HG03039 (cell line): Measurements from ENCODE around the gene ALK.

Experiments used
- ATAC-seq: cut with Tn5 transposase; IDR thresholded peaks from one replicate; pipeline ENCODE4 v1.9.1; 2021; ENCODE audit warnings: mild to moderate bottlenecking, moderate library complexity; ENCODE audit not compliant: unreplicated experiment

The ALK gene

DNA sequence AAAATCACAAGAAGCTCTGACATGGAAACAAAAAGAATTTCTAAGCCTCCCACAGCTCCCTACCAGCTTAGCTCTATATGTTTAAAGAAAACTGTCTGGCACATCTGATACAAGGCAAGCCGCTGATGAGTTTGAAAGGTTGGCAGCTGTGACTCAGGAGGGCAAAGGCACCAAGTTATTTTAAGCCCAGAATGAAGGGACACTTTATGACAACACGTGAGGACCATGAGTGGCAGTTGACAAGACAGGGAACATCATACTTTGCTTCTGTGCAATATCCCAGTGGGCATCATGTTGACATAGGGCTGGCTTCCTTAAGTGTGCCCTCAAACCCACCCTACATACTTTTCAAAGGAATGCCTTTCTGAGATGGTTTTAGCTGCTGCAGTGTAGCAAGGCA, 533.3 kb downstream of the ALK start:
- ATAC-seq: no peak

DNA sequence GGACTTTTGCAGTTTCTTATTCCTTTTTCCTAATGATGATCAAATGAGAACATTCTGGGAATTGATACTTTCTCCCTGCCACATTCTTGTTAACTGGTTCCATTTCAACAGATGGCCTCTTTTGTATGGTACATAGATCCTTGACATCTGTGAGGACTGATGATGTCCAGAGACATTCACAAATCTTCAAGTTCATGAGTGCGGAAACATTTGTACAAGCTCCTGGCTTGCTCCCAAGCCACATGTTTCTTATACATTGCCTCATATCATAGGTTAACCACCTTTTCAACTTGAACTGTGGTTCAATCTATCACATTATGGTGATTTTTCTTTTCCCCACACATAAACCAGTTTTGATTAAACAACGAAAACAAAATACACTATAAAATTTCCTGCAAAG, 538.9 kb downstream of the ALK start:
- ATAC-seq: no peak

DNA sequence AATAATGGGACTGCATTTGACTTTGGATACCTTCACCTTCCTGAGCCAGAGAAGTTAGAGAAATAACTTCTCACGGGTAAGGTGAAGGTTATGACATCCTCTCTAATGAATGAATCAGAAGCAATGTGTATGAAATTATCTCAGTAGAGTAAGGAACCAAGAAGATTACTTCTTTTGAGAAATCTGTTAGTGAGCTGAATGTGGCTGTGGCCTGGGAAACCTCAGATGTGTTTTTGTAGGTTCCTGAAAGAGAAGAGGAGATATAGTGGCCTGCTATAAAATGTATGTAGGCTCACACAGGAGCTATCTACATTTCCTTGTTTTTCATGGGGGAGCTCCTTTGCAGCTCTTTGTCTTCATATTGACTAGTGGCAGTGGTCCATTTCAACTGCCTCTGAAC, 543.6 kb downstream of the ALK start:
- ATAC-seq: no peak

DNA sequence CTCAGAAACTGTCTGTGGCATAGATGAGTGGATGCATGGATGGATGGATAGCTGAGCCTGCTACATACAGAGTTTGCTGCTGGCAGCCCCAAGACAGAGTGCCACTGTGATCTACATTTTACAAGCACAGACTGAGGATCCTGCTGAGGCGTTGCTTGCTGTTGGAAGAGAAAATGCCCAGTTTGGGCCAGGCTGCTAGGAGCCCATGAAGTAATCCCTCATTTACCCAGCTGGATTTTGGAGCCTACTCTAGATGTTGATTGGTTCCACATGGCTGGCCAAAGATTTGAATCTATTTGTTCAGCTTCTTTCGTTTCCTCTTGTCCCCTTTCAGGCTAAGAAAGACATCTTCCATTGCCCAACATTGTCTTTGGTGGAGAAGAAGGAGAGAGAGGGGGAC, 544.8 kb downstream of the ALK start:
- ATAC-seq: no peak

DNA sequence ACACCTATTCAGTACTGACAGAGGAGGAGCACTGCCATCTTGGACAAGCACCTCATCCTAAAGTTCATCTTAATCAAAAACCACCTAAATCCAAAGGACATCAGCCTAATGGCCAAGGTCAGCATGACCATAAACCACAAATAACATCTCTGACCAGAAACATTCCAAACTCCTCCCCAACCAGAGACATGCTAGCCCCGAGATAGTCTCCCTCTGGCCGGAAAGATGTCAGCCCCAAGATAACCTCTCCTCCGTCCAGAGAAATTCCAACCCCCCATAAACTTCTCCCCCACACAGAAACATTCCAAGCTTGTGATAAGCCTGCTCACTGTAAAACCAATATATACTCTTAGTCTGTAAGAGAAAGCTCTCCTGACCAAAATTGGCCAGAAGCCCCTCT, 545.5 kb downstream of the ALK start:
- no peak for ATAC-seq

DNA sequence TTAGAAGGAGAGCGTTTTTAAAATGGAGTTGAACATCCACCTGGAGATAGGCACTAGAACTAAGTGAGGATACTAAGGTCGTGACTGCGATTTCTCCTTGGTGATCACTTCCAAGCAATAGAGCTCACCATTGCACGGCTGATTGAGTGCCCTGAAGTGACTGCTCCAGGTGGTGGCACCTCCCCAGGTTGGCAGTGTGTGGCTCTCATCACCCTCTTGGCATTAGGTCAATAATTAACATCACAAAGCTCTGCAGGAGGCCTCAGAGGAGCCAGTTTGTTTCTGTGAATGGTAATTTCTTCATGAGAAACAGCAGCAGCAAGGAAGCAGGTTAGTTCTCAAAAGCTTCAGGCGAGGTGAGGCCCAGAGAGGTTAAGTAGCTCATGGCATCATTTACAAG, 546.6 kb downstream of the ALK start:
- no peak for ATAC-seq

DNA sequence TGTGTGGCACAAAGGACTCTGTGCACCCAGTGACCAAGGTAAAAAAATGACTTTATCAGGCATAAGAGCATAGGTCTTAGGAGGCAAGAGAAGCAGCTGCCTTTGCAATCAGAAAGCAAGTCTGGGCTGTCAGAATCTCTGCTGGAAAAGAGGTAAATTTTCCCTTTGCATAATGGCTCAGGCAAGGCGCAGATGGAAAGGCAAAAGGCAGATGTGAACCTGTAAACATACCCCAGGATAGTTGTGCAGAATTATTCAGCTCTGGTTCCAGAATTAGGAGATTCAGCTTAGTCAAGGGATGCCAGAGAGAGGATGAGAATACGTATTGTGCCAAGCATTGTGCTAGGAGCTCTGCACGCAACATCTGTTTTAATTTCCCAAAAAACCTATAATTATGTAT, 547.5 kb downstream of the ALK start:
- ATAC-seq: no peak

DNA sequence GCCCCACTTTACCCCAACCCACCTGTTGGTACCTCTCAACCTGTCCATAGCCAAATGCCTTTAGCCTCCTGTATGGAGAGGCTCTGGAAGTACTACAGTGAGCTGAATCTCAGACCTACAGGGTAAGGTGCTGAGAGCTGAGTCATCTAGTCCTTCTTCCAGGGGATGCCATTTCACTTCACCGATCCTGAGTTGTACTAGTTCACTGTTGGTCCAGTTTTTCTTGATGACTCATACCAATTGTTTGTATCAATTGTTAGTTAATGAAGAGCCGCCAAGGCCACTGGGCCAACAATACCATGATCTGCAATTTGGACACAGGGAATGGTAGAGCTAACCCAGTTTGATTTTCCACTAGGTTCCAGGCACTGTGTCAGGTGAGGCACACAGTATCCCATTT, 549.2 kb downstream of the ALK start:
- ATAC-seq: no peak

DNA sequence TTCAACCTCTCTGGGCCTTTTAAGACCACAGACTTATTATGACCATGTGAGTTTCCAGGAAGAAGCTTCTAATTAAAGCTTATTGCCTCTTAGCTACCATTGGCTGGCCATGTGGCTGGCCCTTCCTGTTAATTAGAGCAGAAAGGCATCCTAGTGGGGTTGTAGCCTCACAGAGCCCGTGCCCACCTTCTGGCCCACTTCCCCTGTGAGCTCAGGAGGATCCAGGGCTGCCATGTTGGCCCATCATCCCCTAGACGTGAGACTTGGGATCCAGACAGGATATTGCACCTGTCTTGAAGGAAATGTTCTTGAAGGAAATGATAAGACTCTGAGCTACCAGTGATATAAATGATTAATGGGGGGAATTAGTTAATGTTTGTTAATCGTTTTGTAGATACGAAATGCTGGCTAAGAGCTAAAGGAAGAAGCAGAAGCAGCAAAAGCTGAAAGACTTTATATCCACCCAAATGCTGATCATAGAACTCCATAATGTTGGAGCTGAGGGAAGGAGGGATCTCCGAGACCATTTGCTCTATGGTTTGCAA, 550.7 kb downstream of the ALK start:
- ATAC-seq: no peak

DNA sequence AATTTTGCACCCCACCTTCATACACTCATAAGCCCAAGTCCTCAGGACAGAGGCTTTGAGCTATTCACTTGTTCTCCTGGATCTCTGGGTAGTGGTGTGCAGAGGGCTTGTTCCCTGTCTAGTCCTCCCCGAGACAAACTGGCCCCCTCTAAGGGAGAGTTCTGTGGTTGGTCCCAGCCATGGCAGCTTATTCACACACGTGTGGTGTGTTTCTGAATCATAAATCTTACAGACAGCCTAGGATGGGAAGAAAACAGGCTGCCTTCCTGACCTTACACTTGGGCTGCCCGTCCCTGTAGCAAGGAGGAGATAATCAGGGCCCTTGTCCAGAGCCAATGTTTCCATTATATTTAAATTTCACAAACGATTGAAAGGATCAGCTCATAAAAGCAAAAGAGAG, 551.2 kb downstream of the ALK start:
- ATAC-seq: no peak

DNA sequence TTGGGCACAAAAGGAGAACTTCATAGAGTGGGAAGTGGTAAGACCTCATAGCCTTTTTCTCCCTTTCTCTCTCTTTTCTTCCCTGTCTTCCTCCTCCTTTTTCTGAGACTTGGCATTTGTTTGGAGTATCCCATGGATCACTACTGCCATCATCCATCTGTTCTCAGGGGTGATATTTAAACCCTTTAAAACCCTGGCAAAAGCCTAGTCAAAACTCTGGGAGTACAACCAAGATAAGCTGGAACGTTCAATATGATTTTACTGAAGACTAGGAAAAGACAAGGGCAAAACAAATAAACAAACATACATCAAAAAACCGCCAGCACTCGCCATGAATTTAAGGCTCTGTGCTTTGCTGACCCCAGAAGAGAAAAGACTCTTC, 552.7 kb downstream of the ALK start:
- ATAC-seq: no peak

DNA sequence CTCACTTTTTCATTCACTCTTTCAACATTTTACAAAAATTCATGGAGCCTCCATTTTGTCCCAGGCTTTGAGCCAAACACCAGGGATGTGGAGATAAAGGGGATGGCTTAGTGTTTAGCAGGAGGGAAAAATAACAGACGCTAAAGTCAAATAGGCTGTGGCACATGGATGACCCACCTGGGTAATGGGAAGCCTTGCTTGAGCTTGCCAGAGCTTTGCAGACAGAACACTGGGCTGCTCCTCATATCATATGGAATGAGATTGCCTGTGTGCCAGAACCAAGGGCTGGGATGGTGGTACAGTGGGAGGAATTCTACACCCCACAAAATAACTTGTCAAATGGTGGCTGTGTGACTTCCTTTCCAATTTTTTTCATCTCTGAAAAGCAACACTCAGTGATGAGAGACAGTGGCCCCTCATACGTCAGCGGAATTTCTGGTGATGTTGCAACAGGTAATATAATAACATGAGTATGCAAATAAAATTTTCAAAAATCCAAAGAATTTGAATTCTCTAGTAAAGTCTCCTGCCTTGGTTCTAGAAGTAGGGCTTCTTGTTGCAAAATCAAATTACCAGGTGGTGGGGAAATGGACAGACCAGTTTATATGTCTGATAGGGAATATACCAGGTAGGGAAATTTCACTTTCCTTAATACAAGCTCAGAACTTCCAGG, 553.3 kb downstream of the ALK start:
- ATAC-seq: no peak

DNA sequence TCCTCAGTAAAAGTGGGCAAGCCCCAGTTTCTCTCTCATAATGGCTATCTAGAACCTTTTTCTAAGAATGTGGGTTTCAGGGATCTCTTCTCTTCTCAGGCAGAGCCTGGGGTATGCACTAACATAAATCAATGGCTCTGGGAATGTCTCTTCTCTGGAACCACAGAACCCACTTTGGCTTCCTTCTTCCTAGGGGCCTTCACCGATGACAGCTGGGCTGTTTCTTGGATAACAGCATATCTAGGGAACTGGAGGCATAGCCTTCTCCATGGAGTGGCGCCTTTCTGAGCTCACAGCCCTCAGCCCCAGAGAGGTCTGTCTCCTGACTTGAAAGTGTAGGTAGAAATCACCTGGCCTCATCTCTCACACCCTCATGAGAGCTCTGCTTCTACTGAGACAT, 558.3 kb downstream of the ALK start:
- ATAC-seq: no peak

DNA sequence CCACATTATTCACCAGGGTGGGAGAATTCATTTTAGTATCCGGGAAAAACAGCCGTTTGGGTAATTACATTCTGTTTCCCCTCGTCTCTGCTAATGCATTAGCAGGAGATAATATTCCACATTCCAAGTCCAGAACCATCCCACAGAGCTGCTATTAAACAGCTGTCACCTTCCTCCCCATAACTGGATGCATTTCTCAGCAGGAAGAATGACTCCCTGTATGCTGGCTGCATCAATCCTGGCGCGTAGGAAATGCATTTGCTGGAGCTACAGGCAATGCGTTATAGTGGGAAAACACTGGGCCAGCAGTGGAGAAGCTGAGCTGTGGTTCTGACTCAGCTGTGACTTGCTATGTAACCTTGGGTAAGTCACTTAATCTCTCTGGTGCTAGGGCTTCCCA, 560.2 kb downstream of the ALK start:
- ATAC-seq: no peak

DNA sequence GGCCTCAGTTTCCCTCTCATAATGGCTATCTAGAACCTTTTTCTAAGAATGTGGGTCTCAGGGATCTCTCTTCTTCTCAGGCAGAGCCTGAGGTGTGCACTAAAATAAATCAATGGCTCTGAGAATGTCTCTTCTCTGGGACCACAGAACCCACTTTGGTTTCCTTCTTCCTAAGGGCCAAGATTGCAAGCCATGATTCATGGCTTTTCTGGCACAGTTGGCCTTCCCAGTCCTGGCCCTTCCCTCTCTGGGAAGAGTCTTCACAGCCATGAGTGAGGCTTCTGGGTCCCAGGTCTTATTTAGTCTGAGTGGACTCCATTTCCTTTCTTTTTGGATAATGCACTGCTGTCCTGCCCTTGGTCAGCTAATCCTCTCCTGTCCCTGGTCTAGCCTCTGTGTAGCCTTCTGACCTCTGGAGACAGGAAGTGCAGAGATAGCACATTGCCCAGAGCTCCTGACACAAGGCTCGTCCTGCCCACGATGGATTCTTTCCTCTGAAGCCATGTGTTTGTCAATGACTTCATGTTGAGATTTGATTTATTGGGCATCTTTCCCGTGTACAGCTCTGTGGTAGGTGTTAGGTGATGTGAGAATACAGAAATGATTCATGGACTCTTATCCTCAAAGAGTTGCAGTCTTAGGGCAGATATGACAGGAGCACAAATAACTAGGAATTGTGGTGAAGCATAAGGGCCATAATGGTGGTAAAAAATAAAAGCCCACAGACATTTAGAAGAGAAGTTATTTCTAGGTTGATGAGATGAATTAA, 561.2 kb downstream of the ALK start:
- no peak for ATAC-seq

DNA sequence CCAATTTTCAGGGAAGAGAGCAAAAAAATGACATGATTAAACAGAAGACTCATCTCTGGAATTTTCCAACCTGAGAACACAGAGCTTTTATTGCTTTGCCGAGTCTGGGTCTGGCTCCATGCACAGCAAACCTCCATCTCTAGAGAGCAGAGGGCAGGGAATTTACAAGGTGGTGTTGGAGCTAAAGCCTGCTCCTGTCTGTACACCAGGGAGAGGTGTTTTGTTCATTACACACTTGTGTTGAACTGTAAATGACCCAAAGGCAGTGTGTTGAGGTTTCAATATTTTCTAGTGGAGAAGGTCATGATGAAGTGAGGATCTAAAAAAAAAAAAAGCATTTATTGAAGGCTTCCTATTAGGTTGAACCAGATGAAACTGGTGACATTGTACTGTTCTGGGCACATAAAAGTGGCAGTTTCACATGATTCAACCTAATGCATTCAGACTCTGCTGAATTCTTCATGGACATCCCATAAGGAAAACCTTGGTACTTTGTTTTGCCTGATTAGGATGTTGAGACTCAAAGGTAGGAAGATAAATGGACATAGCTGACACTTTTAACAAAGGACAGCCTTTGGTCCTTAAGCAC, 567.9 kb downstream of the ALK start:
- no peak for ATAC-seq

DNA sequence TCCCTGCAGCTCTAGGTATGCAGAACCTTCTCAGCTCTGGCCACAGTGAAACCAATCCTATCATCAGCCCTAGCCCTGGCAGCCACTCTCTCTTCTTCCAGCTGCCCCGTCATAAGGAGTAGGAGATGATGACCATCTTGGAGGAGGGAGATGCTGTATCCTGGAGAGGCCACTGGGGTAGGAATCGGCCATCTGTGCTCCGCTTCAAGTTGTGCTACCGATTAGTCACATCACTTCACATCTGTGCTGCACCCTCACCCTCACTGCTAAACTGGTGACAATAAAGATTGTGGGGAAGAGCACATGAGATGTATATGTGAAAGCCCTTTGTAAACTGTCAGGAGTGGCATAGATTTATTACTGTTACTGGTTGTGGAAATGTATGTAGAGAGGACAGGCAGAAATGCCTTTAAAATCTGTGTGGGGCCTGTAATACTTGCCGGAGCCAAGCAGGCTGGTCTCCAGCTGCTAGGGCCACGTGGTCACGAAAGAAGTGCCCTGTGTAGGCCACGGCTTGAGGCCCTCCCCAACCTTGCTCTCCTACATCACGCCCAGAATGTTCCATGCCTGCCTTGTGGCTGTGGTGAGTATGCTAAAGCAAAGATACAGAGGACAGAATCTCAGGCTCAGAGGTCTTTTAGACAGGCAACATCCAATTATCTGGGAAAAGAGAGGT, 569.3 kb downstream of the ALK start:
- no peak for ATAC-seq

DNA sequence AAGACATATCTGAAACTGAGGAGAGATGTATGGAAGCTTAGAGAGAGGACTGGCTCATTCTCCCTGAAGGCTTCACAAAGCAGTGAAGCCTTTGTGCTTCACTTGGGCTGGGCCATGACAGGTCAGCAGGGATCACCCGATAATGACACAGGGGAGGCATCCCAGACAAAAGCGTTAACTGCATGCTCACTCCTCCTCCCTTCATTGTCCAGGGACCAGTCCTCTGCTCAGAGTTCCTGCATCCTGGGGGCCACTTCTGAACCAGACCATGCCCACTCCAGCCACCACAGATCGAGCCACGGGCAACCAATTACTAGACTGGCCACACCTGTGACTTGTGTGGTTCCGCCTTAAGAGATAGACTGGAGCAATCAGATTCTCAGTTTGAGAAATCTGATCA, 570.1 kb downstream of the ALK start:
- no peak for ATAC-seq

DNA sequence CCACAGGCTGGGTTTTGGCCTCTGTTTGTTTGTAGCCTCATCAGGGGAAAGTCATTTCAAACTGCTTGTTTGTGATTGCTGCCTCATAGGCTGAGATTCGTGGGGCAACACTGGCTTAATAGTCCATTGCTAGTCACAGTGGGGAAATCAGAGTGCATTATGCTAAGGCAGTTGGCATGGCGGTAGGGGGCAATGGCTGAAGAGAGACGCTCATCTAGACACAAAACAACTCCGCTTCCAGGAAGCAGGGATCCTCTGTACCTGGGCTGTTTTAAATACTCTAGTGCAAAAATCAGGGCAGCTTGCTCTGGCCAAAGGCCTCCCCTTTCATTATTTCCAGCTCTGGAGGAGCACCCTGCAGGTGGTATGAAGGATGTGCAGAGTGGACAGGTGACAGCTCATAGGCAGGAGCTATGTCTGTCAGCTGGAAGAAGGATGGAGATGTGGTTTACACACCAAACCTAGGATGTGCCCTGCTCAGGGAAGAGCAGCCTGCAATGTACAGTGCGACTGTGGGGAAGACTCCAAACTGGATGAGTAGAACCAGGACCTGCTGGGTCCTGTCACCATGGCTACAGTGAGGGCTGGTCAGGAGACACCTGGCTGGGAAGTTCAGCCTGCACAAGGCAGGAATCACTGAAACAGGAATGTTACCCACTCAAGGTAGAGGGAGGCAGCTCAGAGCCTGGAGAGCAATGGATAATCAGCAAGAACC, 571.9 kb downstream of the ALK start:
- ATAC-seq: no peak

DNA sequence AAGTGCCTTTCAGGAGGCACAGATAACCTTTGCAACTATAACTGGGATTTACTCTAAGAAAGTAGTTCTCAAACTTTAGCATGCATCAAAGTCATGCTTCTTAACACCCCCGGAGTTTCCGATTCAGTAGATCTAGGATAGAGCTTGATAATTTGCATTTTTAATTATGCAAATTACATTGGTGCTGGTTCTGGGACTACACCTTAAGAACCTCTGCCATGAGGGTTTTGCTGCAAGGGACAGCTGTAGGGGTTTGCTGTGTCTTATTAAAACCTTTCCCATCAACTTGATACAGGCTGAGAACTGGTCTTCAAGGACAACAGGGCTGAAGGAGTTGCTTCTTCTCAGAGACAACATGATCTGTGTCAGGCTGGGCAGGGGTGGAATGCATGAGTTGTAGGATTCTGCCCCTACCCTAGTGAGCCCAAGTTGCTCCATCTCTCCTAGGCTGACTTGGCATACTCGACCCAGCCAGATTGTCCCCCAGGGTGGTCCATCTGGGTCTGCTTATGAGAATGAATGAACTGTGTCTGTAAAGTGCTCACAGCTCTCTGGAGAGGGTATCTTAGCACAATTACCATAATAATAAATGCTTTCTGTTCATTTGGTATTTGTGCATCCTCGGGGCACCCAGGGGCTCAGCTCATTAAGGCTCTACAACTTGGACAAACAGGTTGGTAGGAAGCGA, 573.5 kb downstream of the ALK start:
- ATAC-seq: no peak
